ENCODE results near the gene TCERG1L.
"Not testable (repeated sequence)": the region's sequence is repeated elsewhere in the genome, so short reads cannot be mapped to it uniquely, and the experiment has no call there.

The TCERG1L gene

DNA sequence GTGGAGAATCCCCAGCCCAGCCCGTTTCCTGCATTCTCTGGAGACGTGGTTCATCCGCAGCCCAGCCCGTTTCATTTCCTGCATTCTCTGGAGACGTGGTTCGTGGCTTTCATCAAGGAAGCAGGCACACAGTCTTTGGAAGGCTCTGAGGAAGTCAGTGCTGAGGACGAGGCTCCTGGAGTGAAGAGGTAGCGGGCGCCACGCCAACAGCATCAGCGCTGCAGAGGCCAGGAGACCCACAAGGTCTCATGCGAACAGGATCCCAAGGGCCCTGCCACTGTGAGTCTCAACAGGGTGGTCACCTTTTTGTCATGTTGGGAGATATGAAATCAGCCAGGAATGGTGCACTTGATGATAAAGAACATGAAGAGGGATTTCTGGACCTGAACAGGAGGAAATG is 12.4 kb upstream of the TCERG1L start:
- FAIRE-seq (no peak), DNase-seq (ENCODE audit: insufficient read length, low spot score) (no peak)
- TF ChIP-seq POLR2A (IDR thresholded peaks at IDR 0.05; ENCODE audit: low read depth, low read length): no peak

- no peak for TF ChIP-seq POLR2A (IDR thresholded peaks at IDR 0.05; ENCODE audit: low read depth, low read length)
- FAIRE-seq: no peak
- DNase-seq (ENCODE audit: insufficient read length, low spot score): no peak
These were observed 11.5 kb upstream of the TCERG1L start for GRCh38 chr10:131323025-131323424.

DNA sequence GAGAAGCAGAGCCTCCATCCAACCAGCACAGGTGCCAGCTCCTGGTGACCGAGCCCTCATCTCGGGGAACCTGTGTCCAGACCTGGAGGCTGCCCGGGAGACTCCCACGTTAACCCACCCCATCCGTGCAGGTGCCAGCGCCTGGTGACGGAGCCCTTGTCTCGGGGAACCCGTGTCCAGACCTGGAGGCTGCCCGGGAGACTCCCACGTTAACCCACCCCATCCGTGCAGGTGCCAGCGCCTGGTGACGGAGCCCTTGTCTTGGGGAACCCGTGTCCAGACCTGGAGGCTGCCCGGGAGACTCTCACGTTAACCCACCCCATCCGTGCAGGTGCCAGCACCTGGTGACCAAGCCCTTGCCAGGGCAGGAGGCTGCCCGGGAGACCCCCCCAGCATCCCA is 11.1 kb upstream of the TCERG1L start:
- FAIRE-seq; DNase-seq (ENCODE audit: insufficient read length, low spot score): not testable (repeated sequence)

DNA sequence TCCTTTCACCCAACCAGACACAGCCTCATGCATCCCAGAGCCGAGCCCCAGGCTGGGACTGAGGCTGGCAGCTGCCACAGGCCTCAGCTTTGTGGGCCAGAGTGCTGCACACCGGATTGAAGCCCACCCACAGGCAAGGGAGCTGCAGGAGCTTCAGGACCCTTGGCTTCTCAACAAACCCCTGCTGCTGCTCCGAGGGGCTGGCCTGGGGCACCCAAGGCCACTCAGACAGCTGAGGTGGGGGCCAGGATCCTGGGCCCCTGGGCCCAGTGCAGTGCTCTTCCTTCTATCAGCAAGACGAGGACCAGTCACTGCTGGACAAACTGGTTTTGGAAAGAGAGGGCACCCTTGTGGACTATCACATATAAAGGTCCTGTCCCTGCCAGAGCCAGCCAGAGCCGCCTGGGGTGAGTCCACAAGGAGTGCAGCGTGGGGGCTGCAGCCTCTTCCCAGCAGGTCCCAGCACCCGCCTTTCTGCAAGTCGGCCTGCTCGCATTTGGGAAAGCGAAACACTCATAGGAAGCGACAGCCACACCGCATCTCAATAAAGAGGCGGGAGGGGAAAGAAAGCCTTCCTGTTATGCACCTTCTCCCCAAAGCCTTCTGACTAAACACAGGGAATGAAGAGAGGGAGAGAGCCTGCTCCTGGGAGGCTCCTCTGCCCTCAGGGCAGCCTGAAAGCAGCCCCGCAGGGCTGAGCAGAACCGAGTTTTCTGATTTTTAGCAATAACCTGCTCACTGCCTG is 9.5 kb upstream of the TCERG1L start:
- TF ChIP-seq POLR2A (IDR thresholded peaks at IDR 0.05; ENCODE audit: low read depth, low read length): no peak
- FAIRE-seq: no peak
- DNase-seq (ENCODE audit: insufficient read length, low spot score): no peak

GRCh38 chr10:131318814-131319213 is 7.3 kb upstream of the TCERG1L start:
- no peak for FAIRE-seq
- DNase-seq (ENCODE audit: insufficient read length, low spot score): no peak
- TF ChIP-seq POLR2A (IDR thresholded peaks at IDR 0.05; ENCODE audit: low read depth, low read length): no peak

DNA sequence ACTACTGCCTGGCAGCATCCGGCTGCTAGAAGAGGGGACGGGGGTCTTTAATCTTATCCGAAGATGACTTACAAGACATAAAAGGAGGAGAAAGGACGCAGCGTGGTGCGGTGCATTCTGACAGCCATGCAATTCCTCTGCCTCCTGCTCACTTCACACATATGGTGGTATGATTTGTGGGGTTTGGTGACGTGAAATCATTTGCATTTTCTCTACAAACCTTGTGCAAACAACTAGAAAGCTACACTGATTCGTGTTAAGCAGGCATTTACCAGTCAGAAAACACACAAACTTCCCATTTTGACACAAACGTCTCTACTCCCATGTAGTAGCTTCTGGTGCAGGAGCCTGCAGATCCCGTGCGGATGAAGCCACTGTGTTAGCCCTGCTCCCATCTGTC is 6.8 kb upstream of the TCERG1L start:
- no peak for DNase-seq (ENCODE audit: insufficient read length, low spot score)
- no peak for TF ChIP-seq POLR2A (IDR thresholded peaks at IDR 0.05; ENCODE audit: low read depth, low read length)
- no peak for FAIRE-seq

- FAIRE-seq: no peak
These were observed 5.0 kb upstream of the TCERG1L start for GRCh38 chr10:131316321-131317075.

GRCh38 chr10:131315344-131315743 is 3.8 kb upstream of the TCERG1L start:
- no peak for TF ChIP-seq POLR2A (IDR thresholded peaks at IDR 0.05; ENCODE audit: low read depth, low read length)
- no peak for FAIRE-seq
- DNase-seq (ENCODE audit: insufficient read length, low spot score): no peak

More at GRCh38 chr10:131316321-131317075, 5.0 kb upstream of the TCERG1L start:
- TF ChIP-seq POLR2A (IDR thresholded peaks at IDR 0.05; ENCODE audit: low read depth, low read length): no peak
- no peak for DNase-seq (ENCODE audit: insufficient read length, low spot score)

DNA sequence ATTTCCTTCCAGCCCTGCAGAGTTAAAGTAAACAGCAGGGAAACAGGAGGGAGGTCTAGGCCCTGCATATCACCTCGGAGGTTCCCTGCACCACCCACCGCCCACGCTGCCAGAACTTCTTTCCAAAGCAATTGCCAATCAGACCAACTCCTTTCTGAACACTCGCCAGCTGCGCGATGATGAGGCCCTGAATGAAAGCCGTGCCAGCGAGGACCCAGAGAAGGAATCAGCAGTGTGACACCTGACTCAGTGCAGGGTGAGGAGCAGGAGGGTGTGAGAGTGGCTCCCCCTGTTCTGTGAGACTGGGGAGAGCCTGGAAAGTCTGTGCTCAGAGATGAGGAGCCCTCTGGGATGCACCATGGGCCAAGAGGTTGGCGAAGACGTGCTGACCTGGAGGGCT is 3.3 kb upstream of the TCERG1L start:
- FAIRE-seq (no peak), DNase-seq (ENCODE audit: insufficient read length, low spot score) (no peak)
- no peak for TF ChIP-seq POLR2A (IDR thresholded peaks at IDR 0.05; ENCODE audit: low read depth, low read length)

DNA sequence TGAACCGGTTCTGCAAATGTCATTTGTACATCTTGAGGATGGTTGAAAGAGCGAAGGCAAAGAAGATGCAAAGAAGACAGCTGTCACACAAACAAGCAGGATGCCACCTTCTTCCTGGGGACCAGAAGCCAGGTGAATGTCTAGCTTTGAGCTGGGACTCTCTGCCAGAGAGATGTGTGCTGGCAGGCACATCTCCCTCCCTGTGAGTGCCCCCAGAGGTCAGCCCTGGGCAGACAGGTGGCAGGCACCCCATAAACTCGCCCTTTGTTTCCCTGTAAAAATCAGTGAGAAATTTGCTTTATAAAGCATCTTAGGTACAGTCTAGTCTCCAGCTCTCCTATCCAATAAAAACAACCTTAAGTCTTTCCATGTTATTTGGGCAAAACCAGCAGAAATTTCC is 2.6 kb upstream of the TCERG1L start:
- FAIRE-seq (no peak), DNase-seq (ENCODE audit: insufficient read length, low spot score) (no peak)
- TF ChIP-seq POLR2A (IDR thresholded peaks at IDR 0.05; ENCODE audit: low read depth, low read length): no peak

GRCh38 chr10:131313377-131313776 is 1.9 kb upstream of the TCERG1L start:
- FAIRE-seq: no peak
- no peak for TF ChIP-seq POLR2A (IDR thresholded peaks at IDR 0.05; ENCODE audit: low read depth, low read length)
- DNase-seq (ENCODE audit: insufficient read length, low spot score): no peak

DNA sequence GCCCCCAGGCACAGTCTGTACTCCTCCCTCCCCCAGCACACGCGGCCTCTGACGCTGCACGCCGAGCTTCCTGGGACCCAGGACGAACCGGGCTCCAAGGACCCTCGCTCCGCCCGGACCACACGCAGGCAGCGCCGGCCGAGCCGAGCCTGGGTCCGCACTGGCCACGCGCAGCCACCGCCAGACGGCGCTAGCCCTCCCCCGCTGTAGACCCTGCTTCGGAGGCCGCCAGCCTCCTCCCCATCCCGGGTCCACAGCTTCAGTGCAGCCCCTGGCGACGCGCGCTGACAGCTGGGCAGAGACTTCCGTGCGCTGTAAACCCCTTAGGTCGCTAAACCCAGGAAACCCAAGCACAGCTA is 936 bp upstream of the TCERG1L start:
- DNase-seq (ENCODE audit: insufficient read length, low spot score): no peak
- no peak for FAIRE-seq
- no peak for TF ChIP-seq POLR2A (IDR thresholded peaks at IDR 0.05; ENCODE audit: low read depth, low read length)

- FAIRE-seq: no peak
- DNase-seq (ENCODE audit: insufficient read length, low spot score): no peak
- TF ChIP-seq POLR2A (IDR thresholded peaks at IDR 0.05; ENCODE audit: low read depth, low read length): no peak
These were observed 190 bp downstream of the TCERG1L start for GRCh38 chr10:131311402-131311660.

DNA sequence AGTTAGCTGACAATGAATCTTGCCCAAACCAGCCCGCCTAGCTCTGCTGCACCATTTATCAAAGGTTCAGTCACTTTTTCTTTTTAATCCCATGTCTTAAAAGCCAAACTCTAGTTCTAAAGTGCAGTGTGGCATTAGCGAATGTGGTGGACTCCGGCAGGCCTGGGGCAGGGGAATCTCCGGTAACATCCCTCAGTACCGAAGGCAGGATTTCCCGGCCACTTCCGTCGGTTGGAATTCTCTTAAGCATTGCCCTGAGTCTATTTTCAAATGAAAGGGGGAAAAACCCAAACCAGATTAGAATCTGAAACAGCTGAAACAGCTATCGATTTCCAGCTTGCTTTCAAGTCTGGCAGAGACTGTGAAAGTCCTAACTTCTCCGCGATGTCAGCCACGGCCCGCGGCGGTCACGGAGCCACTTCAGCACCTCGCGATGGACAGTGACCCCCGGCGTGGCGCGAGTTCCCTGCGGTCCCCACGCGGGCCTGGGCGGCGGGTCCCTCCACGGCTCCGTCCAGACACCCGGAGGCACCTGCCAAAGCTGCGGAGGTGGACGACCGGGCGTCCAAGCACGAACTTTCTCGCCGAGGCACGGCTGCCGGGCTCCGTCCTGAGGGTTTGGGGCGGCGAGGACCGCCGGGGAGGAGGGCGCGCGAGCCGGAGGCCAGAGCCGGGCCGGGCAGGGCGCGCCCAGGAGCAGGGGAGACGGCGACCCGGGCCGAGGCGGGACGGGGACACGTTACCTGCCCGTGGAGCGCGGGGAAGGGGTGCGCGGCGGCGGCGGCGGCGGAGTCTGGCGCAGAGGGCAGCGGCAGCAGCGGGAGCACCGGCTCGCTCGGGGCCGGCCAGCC is 745 bp downstream of the TCERG1L start:
- no peak for DNase-seq (ENCODE audit: insufficient read length, low spot score)

More for the DNA sequence above, 745 bp downstream of the TCERG1L start:
- TF ChIP-seq POLR2A (IDR thresholded peaks at IDR 0.05; ENCODE audit: low read depth, low read length): no peak
- FAIRE-seq: no peak
